Activated CD4-positive, alpha-beta T cell treated with anti-CD3 and anti-CD28 coated beads for 1 hour (primary cell): ENCODE data around the gene RILPL2.
"Not testable (repeated sequence)": the region's sequence is repeated elsewhere in the genome, so short reads cannot be mapped to it uniquely, and the experiment has no call there.

ENCODE experiments used
- DNase-seq: peaks from one replicate; pipeline ENCODE4 v3.0.0-alpha.2; 2020

RILPL2 gene

GRCh38 chr12:123449249-123449733, 12.8 kb upstream of the RILPL2 start:
- DNase-seq, result no peak

GRCh38 chr12:123446333-123446713, 9.8 kb upstream of the RILPL2 start:
- no peak for DNase-seq

GRCh38 chr12:123445388-123446332, 9.2 kb upstream of the RILPL2 start:
- DNase-seq, result no peak

GRCh38 chr12:123444092-123445026, 7.9 kb upstream of the RILPL2 start:
- DNase-seq, result no peak

GRCh38 chr12:123442774-123443173, 6.3 kb upstream of the RILPL2 start:
- no peak for DNase-seq

- DNase-seq, result no peak
Measured at GRCh38 chr12:123441523-123442164, 5.2 kb upstream of the RILPL2 start.

- no peak for DNase-seq
Measured at GRCh38 chr12:123435636-123436016, 858 bp downstream of the RILPL2 start.

GRCh38 chr12:123433615-123434014, 2.9 kb downstream of the RILPL2 start:
- no peak for DNase-seq

- not testable (repeated sequence) for DNase-seq
Measured at GRCh38 chr12:123431951-123432817, 4.3 kb downstream of the RILPL2 start.

- DNase-seq, result not testable (repeated sequence)
Measured at GRCh38 chr12:123429101-123429500, 7.4 kb downstream of the RILPL2 start.

GRCh38 chr12:123428591-123428990, 7.9 kb downstream of the RILPL2 start:
- DNase-seq, result no peak

GRCh38 chr12:123427036-123427769, 9.3 kb downstream of the RILPL2 start:
- DNase-seq, result no peak

- DNase-seq, result no peak
Measured at GRCh38 chr12:123421314-123421713, 15.2 kb downstream of the RILPL2 start.

- DNase-seq, result no peak
Measured at GRCh38 chr12:123410041-123410412, 26.5 kb downstream of the RILPL2 start.

- DNase-seq, result not testable (repeated sequence)
Measured at GRCh38 chr12:123409284-123410040, 27.0 kb downstream of the RILPL2 start.

- not testable (repeated sequence) for DNase-seq
Measured at GRCh38 chr12:123408619-123409018, 27.9 kb downstream of the RILPL2 start.

- DNase-seq, result not testable (repeated sequence)
Measured at GRCh38 chr12:123407934-123408333, 28.6 kb downstream of the RILPL2 start.

GRCh38 chr12:123407269-123407668, 29.2 kb downstream of the RILPL2 start:
- not testable (repeated sequence) for DNase-seq

- no peak for DNase-seq
Measured at GRCh38 chr12:123404581-123404980, 31.9 kb downstream of the RILPL2 start.
